Endodermal cell (in vitro differentiated cells): ENCODE data around the gene COL27A1. TPM values are rescaled to one million over a fixed set of nuclear protein-coding genes. Genes with fewer than 3 reads are reported as not detected.

Source experiments
- DNase-seq: peaks from one replicate; pipeline ENCODE4 v3.0.0-alpha.2; 2017
- H3K27ac ChIP-seq: 2 replicates; pipeline ENCODE4 v1.5.1; 2013; ENCODE audit warnings: mild to moderate bottlenecking, low read depth, low read length, moderate library complexity
- H3K27me3 ChIP-seq: 2 replicates; pipeline ENCODE4 v1.6.1; 2013; ENCODE audit warnings: mild to moderate bottlenecking, low read length, moderate library complexity; ENCODE audit not compliant: insufficient read depth, control insufficient read depth, poor library complexity, severe bottlenecking
- H3K36me3 ChIP-seq: 2 replicates; pipeline ENCODE4 v1.7.0; 2013; ENCODE audit warnings: mild to moderate bottlenecking, low read length, moderate library complexity; ENCODE audit not compliant: control insufficient read depth, insufficient read depth
- H3K4me1 ChIP-seq: one replicate; pipeline ENCODE4 v1.7.0; 2013; ENCODE audit warnings: low read length; ENCODE audit not compliant: control insufficient read depth, insufficient read depth
- H3K4me3 ChIP-seq: 2 replicates; pipeline ENCODE4 v1.5.1; 2013; ENCODE audit warnings: mild to moderate bottlenecking, low read length, moderate library complexity
- H3K9ac ChIP-seq: 2 replicates; pipeline ENCODE4 v1.6.1; 2013; ENCODE audit warnings: mild to moderate bottlenecking, low read length, moderate library complexity; ENCODE audit not compliant: poor library complexity, severe bottlenecking; ENCODE audit errors: extremely low read depth
- H3K9me3 ChIP-seq: 2 replicates; pipeline ENCODE4 v1.6.1; 2013; ENCODE audit warnings: mild to moderate bottlenecking, low read length, moderate library complexity; ENCODE audit not compliant: control insufficient read depth
- H3K27ac Mint-ChIP-seq: 2 replicates; pipeline ENCODE4 v1.8.0; 2020; ENCODE audit warnings: mixed read lengths
- H3K27me3 Mint-ChIP-seq: 2 replicates; pipeline ENCODE4 v1.8.0; 2021; ENCODE audit warnings: mild to moderate bottlenecking, mixed read lengths; ENCODE audit not compliant: insufficient read depth
- H3K36me3 Mint-ChIP-seq: 2 replicates; pipeline ENCODE4 v1.8.0; 2020; ENCODE audit warnings: low read depth, mixed read lengths
- H3K4me1 Mint-ChIP-seq: 2 replicates; pipeline ENCODE4 v1.8.0; 2020; ENCODE audit warnings: mixed read lengths
- H3K4me3 Mint-ChIP-seq: 2 replicates; pipeline ENCODE4 v1.8.0; 2020; ENCODE audit warnings: mild to moderate bottlenecking, moderate library complexity, mixed read lengths
- H3K9me3 Mint-ChIP-seq: 2 replicates; pipeline ENCODE4 v1.8.0; 2020; ENCODE audit warnings: mild to moderate bottlenecking, mixed read lengths
- CTCF ChIP-seq: fragments of 200-600 bp; sonication (generic); conservative IDR thresholded peaks from 2 replicates; pipeline ENCODE4 v1.5.0; 2021; ENCODE audit warnings: antibody characterized with exemption, mild to moderate bottlenecking
- WGBS, 2 experiments: methylation state at CpG; one replicate each; pipeline versions ENCODE4 v1.1.5 to v1.1.7; 2013; ENCODE audit warnings: missing lambda C conversion rate in 2 of 2, mixed read lengths in 1 of 2; ENCODE audit not compliant: insufficient coverage in 1 of 2, insufficient read length in 1 of 2; 5-methylcytosine and 5-hydroxymethylcytosine counted together
- total RNA-seq, 2 donors: library from RNA; stranded (reverse); fragmentation: NEBNext Ultra II Directional in 1 of 2; extraction: Animal tissue kit (Norgen Biotek cat#: 25700) in 1 of 2; gene quantifications; 2 replicates in 1 of 2; 3 replicates in 1 of 2; pipeline ENCODE4 v1.2.1, GENCODE V29; 2021

Gene COL27A1
- total RNA-seq, 2 donors from 2014 or later: 43.8 to 69.5 TPM

- no peak overlapping the region for H3K27ac ChIP-seq
- no peaks in the 10 kb centered on the region for H3K27me3 ChIP-seq
- Mint-ChIP-seq H3K9me3 (no peaks in the 10 kb centered on the region), H3K27me3 (no peaks in the 10 kb centered on the region), H3K36me3 (peaks cover 10% of the 10 kb centered on the region), H3K27ac (no peak overlapping the region), H3K4me1 (peaks cover 3% of the 10 kb centered on the region), H3K4me3 (no peak overlapping the region)
- TF ChIP-seq CTCF: no peak
- peaks cover 13% of the 10 kb centered on the region for H3K36me3 ChIP-seq
- 92 to 94% methylated on average over 3 to 10 of the region's 10 CpGs for WGBS, 2 experiments
- no peak for DNase-seq
- H3K4me1 ChIP-seq: no peaks in the 10 kb centered on the region
- H3K4me3 ChIP-seq: no peak overlapping the region
- no peaks in the 10 kb centered on the region for H3K9me3 ChIP-seq
- H3K9ac ChIP-seq: no peak overlapping the region
Measured at GRCh38 chr9:114258218-114258617, 102.9 kb downstream of the COL27A1 start.

- H3K4me1 Mint-ChIP-seq: peaks cover 3% of the 10 kb centered on the region
- H3K9me3 Mint-ChIP-seq: no peaks in the 10 kb centered on the region
- H3K36me3 Mint-ChIP-seq: peaks cover 7% of the 10 kb centered on the region
- H3K27me3 ChIP-seq: no peaks in the 10 kb centered on the region
- H3K4me3 Mint-ChIP-seq: no peak overlapping the region
- no peak overlapping the region for H3K27ac ChIP-seq
- peak overlapping the region; percentile 42 for H3K27ac Mint-ChIP-seq
- H3K9ac ChIP-seq: no peak overlapping the region
- H3K27me3 Mint-ChIP-seq: no peaks in the 10 kb centered on the region
- DNase-seq: no peak
- H3K9me3 ChIP-seq: no peaks in the 10 kb centered on the region
- peaks cover 21% of the 10 kb centered on the region for H3K36me3 ChIP-seq
- WGBS, 2 experiments: 92 to 100% methylated on average over 3 to 6 of the region's 6 CpGs
- no peak overlapping the region for H3K4me3 ChIP-seq
- H3K4me1 ChIP-seq: no peaks in the 10 kb centered on the region
- no peak for TF ChIP-seq CTCF
Measured at GRCh38 chr9:114258866-114259797, 103.8 kb downstream of the COL27A1 start.

- no peak overlapping the region for H3K9ac ChIP-seq
- H3K9me3 Mint-ChIP-seq: no peaks in the 10 kb centered on the region
- H3K4me1 ChIP-seq: no peaks in the 10 kb centered on the region
- no peak overlapping the region for H3K27ac ChIP-seq
- no peak overlapping the region for H3K27ac Mint-ChIP-seq
- DNase-seq: no peak
- peaks cover 26% of the 10 kb centered on the region for H3K36me3 ChIP-seq
- no peak for TF ChIP-seq CTCF
- WGBS, 2 experiments: 87 to 100% methylated on average over 2 to 15 of the region's 15 CpGs
- H3K4me3 Mint-ChIP-seq: no peak overlapping the region
- H3K9me3 ChIP-seq: no peaks in the 10 kb centered on the region
- H3K27me3 ChIP-seq: no peaks in the 10 kb centered on the region
- H3K4me1 Mint-ChIP-seq: peaks cover 3% of the 10 kb centered on the region
- H3K36me3 Mint-ChIP-seq: peaks cover 7% of the 10 kb centered on the region
- no peak overlapping the region for H3K4me3 ChIP-seq
- H3K27me3 Mint-ChIP-seq: no peaks in the 10 kb centered on the region
Measured at GRCh38 chr9:114259798-114260523, 104.6 kb downstream of the COL27A1 start.
